KOPT-K1 (cell line): ENCODE data around the gene AGBL4.

Experiments
- H3K27ac ChIP-seq: fragments of 200-600 bp; sonication (generic); 2 replicates; pipeline ENCODE4 v1.5.1; 2016; ENCODE audit warnings: antibody characterized with exemption, mild to moderate bottlenecking, low read depth, low read length; ENCODE audit not compliant: poor library complexity, severe bottlenecking
- H3K36me3 ChIP-seq: fragments of 200-600 bp; sonication (generic); 2 replicates; pipeline ENCODE4 v1.5.1; 2017; ENCODE audit warnings: antibody characterized with exemption, mild to moderate bottlenecking, low read length, moderate library complexity; ENCODE audit not compliant: insufficient read depth
- H3K9me3 ChIP-seq: fragments of 200-600 bp; sonication (generic); 2 replicates; pipeline ENCODE4 v1.5.1; 2017; ENCODE audit warnings: antibody characterized with exemption, low read length, mild to moderate bottlenecking; ENCODE audit not compliant: insufficient read depth, poor library complexity, severe bottlenecking

The AGBL4 gene

DNA sequence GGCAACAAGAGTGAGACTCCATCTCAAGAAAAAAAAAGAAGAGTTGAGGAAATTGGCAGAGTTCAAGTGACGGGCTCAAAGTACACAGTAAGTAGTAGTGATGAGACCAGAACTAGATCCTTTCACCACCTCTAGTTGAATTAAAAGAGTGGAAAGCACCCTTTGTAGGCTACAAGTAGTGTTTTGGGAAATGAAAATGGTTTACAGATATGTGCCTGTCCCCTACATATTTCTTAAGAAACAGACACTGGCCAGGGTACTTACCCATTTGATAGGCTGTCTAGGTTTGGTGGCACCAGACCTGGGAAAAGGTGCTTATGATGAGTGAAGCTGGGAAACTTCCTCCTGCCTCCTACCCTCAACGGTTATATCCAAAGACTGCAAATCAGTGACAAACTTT is 1083.4 kb downstream of the AGBL4 start:
- no peak overlapping the region for H3K27ac ChIP-seq
- H3K36me3 ChIP-seq = no peaks in the 10 kb centered on the region
- no peaks in the 10 kb centered on the region for H3K9me3 ChIP-seq

GRCh38 chr1:48939828-48940227 is 1083.9 kb downstream of the AGBL4 start:
- Histone ChIP-seq H3K36me3 (no peaks in the 10 kb centered on the region), H3K9me3 (no peaks in the 10 kb centered on the region), H3K27ac (no peak overlapping the region)

GRCh38 chr1:48939042-48939441 is 1084.7 kb downstream of the AGBL4 start:
- Histone ChIP-seq H3K9me3 (no peaks in the 10 kb centered on the region), H3K27ac (no peak overlapping the region), H3K36me3 (no peaks in the 10 kb centered on the region)

DNA sequence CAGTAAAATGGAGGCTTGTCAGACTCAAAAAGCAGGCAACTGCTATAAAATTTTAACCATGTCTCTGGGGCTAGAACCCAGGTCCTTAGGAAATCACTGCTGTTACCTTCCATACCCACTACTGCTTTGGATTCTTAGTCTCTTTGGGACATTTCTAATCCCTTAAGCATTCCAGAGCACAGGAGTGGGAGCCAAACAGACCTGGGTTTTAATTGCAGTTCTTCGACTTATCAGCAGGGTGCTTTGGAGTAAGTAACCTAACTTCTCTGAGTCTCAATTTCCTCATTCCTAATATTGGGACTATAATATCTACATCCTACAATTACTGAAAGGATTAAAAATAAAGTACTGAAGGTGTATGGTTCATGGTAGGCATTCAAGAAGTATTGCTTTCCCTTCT is 1086.0 kb downstream of the AGBL4 start:
- H3K9me3 ChIP-seq = no peaks in the 10 kb centered on the region
- no peak overlapping the region for H3K27ac ChIP-seq
- no peaks in the 10 kb centered on the region for H3K36me3 ChIP-seq

DNA sequence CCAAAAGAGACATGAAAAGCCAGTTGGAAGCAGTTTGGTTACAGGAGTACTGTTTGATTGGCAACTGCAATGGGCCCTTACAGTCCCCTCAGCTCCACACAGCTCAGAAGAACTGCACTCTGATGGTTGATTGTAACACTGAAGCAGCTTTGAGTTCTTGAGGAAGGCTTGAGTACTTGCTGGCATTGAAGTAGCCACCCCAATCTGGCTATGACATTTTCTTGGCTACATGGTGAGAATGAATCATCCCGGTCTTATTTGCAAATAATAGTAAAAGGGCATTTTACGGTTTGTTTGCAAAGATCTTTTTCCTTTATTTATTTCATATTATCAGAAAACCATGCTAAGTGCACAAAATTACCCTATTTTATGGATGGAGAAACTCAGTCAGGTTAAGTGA is 1087.3 kb downstream of the AGBL4 start:
- H3K9me3 ChIP-seq = no peaks in the 10 kb centered on the region
- H3K36me3 ChIP-seq = no peaks in the 10 kb centered on the region
- no peak overlapping the region for H3K27ac ChIP-seq

DNA sequence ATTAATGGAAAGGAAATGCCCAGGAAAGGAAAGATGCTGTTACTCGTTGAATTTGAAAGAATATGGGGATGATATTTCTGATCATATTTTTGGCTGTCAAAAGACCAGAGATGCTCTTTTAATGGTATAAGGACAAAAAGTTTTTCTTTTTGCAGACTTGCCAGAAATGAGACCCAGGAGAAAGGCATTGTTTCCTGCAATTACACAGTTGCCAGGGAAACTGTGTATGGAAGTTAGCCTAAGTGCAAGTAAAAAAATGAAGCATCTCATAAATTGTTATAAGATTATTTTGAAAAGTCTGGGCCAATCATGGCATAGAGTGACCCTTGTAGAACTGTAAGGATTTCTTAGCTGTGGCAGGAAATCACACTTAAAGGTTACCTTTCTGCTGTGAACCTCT is 1091.4 kb downstream of the AGBL4 start:
- Histone ChIP-seq H3K27ac (no peak overlapping the region), H3K9me3 (no peaks in the 10 kb centered on the region), H3K36me3 (no peaks in the 10 kb centered on the region)

DNA sequence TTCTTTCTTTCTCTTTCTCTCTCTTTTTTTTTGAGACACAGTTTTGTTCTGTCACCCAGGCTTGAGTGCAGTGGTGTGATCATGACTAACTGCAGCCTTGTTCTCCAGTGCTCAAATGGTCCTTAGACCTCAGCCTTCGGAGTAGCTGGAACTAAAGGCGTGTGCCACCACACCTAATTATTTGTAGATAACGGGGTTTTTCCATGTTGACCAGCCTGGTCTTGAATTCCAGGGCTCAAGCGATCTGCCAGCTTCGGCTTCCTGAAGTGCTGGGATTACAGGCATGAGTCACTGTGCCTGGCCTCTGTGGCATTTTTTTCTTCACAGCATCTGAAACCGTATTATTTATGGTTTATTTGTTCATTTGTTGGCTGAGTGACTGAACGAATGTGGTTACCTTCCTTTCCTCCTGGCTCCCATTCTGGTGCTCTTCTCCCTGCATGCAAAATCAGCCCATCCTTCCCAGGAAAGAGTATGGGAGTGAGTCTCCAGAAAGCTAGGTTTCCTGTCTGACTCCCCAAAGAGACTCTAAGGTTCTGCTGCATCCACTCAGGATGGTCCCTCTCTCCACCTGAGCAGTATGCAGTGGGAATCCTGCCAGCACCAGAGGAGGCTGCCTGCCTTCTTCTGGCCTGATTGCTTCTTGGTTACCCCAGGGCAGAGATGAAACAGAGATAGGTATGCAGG is 1092.1 kb downstream of the AGBL4 start:
- Histone ChIP-seq H3K36me3 (no peaks in the 10 kb centered on the region), H3K9me3 (no peaks in the 10 kb centered on the region), H3K27ac (no peak overlapping the region)

DNA sequence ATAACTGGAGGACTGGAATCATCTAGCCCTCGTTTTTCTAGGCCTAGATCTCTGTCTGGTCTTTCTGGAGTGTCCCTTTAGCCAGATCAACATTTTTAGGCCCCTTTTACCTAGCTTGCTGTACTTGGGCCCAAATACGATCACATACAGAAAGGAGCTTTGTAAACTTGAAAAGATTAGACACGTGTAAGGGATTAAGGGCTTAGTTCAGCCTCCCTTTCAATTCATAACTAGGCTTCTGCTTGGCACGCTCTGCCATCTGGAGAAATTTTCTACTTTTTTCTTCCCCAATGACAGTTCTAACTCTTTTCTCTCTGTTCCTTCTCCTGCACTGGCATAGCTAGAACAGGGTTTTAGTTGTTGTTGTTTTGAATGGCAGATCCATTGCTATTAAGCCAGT is 1093.7 kb downstream of the AGBL4 start:
- H3K27ac ChIP-seq = no peak overlapping the region
- H3K9me3 ChIP-seq = no peaks in the 10 kb centered on the region
- H3K36me3 ChIP-seq = no peaks in the 10 kb centered on the region

GRCh38 chr1:48924099-48924498 is 1099.7 kb downstream of the AGBL4 start:
- Histone ChIP-seq H3K27ac (no peak overlapping the region), H3K9me3 (no peaks in the 10 kb centered on the region), H3K36me3 (no peaks in the 10 kb centered on the region)

GRCh38 chr1:48923116-48923515 is 1100.6 kb downstream of the AGBL4 start:
- H3K9me3 ChIP-seq = no peaks in the 10 kb centered on the region
- no peaks in the 10 kb centered on the region for H3K36me3 ChIP-seq
- no peak overlapping the region for H3K27ac ChIP-seq

DNA sequence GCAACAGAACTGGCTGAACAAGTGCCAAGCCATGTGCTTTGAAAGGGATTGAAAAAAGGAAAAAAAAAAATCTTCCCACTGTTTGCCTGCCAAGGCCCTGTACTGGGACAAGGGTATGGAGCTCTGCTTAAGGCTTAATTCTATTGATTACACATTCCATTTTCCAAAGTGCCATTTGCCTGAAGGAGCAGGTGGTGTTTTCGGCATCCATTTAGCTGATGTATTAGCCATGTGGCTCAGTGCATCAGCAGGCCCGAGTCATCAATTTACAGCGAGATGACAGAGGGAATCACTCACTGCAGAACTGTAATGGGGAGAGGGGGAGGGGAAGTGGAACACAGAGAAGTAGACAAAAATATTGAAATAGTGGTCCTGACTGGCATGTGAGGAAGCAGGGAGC is 1102.9 kb downstream of the AGBL4 start:
- H3K27ac ChIP-seq = no peak overlapping the region
- no peaks in the 10 kb centered on the region for H3K9me3 ChIP-seq
- no peaks in the 10 kb centered on the region for H3K36me3 ChIP-seq

- no peak overlapping the region for H3K27ac ChIP-seq
- no peaks in the 10 kb centered on the region for H3K9me3 ChIP-seq
- no peaks in the 10 kb centered on the region for H3K36me3 ChIP-seq
These were observed 1105.7 kb downstream of the AGBL4 start for GRCh38 chr1:48917901-48918603.

DNA sequence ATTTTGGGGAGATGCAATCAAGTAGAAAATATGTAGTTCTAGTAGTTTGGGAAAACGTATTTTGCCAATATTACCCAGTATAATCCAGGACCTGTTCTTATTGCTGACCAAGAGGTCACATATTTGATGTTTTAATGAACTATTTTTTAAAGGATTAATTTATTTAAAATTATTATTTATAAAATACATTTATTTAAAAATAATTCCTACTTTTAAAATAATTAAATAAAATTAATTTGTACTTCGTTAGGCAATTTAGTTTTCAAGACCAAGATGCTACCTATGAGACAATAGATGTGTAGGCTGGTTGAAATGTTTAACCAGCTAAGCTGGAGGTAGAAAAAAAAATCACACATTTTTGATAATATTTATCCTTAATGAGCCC is 1106.7 kb downstream of the AGBL4 start:
- no peaks in the 10 kb centered on the region for H3K36me3 ChIP-seq
- no peaks in the 10 kb centered on the region for H3K9me3 ChIP-seq
- H3K27ac ChIP-seq = no peak overlapping the region

DNA sequence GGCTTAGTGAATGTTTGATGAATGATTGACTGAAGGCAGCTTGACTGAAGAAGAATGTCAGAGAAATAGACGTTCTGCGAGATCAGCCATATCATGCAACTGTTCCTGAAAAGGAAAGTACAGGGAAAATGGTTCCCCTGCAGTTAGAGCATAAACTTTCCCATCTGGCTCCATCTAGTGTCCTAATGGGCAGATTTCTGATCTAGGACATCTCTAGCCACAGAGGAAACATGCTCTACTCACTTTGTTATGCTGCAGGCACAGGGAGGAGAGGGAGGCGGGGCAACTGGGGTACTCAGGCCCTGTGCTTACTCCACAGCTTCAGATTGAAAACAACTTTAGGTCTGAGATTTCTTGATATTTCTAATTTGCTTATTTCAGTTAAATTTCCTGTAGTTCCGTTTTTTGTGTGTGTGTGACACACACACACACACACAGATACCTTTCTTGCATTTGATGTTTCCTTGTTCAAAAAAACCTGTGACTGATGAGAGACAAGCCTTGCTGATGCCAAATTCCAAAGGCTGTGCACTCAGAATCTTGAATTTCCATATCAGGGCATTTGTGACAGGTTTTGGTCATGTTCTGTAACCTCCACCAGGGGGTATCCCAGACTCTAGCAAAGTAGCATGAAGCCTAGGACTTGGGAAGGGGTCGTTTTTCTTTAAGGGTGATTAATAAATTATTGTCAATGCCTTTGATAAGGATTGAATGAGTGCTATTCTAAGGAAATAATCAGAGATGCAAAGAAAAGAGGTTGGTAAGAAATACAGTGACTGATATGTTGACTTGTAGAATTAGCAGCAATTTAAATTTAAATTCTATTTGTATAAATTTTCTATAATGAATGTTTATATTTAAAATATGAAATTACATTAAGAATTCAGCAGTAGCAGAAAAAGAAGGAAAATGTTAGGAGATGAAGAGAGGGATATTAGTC is 1107.4 kb downstream of the AGBL4 start:
- Histone ChIP-seq H3K27ac (no peak overlapping the region), H3K9me3 (no peaks in the 10 kb centered on the region), H3K36me3 (no peaks in the 10 kb centered on the region)

- H3K36me3 ChIP-seq = no peaks in the 10 kb centered on the region
- no peaks in the 10 kb centered on the region for H3K9me3 ChIP-seq
- no peak overlapping the region for H3K27ac ChIP-seq
These were observed 1115.1 kb downstream of the AGBL4 start for GRCh38 chr1:48908606-48909005.
